Natural killer cell treated with Interleukin-12 subunit alpha and Interleukin-12 subunit beta and Interleukin-15 and Interleukin-18, amount 100 ng/mL, for 72 hours (primary cell): ENCODE measurements around the gene DIO3. TPM values are rescaled to one million over a fixed set of nuclear protein-coding genes. Genes with fewer than 3 reads are reported as not detected.

Experiments
- ATAC-seq, 2 donors: fragments of 150-1000 bp; cut with Tn5 transposase in 1 of 2; sonication (Bioruptor Pico), chemical (Tn5 transposase) in 1 of 2; 2 replicates each; pipeline ENCODE4 v1.10.0; 2021
- DNase-seq: peaks from one replicate; pipeline ENCODE4 v3.0.0; 2022; ENCODE audit warnings: low spot score
- H3K27ac Mint-ChIP-seq, 2 donors: 1 replicate in 1 of 2; 2 replicates in 1 of 2; pipeline ENCODE4 v1.8.0; 2022; ENCODE audit warnings: mixed read lengths in 2 of 2, mild to moderate bottlenecking in 1 of 2, moderate library complexity in 1 of 2
- H3K27me3 Mint-ChIP-seq, 2 donors: 1 replicate in 1 of 2; 2 replicates in 1 of 2; pipeline ENCODE4 v1.8.0; 2022; ENCODE audit warnings: mixed read lengths in 2 of 2
- H3K36me3 Mint-ChIP-seq: one replicate; pipeline ENCODE4 v1.8.0; 2022; ENCODE audit warnings: mixed read lengths
- H3K4me1 Mint-ChIP-seq, 2 donors: 1 replicate in 1 of 2; 2 replicates in 1 of 2; pipeline ENCODE4 v1.8.0; 2022; ENCODE audit warnings: low read depth in 2 of 2, mixed read lengths in 2 of 2, mild to moderate bottlenecking in 1 of 2
- H3K4me3 Mint-ChIP-seq: one replicate; pipeline ENCODE4 v1.8.0; 2022; ENCODE audit warnings: mixed read lengths
- H3K9me3 Mint-ChIP-seq: 2 replicates; pipeline ENCODE4 v1.8.0; 2022; ENCODE audit warnings: mixed read lengths
- total RNA-seq, 2 donors: library from RNA; stranded (reverse); gene quantifications; one replicate each; pipeline ENCODE4 v1.2.3, GENCODE V29; 2022

DIO3 gene
- total RNA-seq, 2 donors from 2014 or later: not detected

GRCh38 chr14:101604935-101605780, 43.9 kb downstream of the DIO3 start:
- Mint-ChIP-seq H3K9me3 (no peaks in the 10 kb centered on the region), H3K4me3 (no peak overlapping the region), H3K4me1 (peaks cover 4 to 6% of the 10 kb centered on the region in 2 donors), H3K27ac (no peak overlapping the region), H3K27me3 (peaks cover 32 to 45% of the 10 kb centered on the region in 2 donors), H3K36me3 (no peaks in the 10 kb centered on the region)
- DNase-seq (no peak), ATAC-seq (peak in 1 of 2 donors; percentile 33)

GRCh38 chr14:101605836-101606235, 44.5 kb downstream of the DIO3 start:
- Mint-ChIP-seq H3K4me1 (peaks cover 4 to 6% of the 10 kb centered on the region in 2 donors), H3K27me3 (peaks cover 33 to 51% of the 10 kb centered on the region in 2 donors), H3K27ac (no peak overlapping the region), H3K9me3 (no peaks in the 10 kb centered on the region), H3K36me3 (no peaks in the 10 kb centered on the region), H3K4me3 (no peak overlapping the region)
- DNase-seq (no peak), ATAC-seq (no peak)

Other genes with a start within 250 kb of the DIO3 start
- gene PPP2R5C, start 200.2 kb downstream of the DIO3 start, total RNA-seq: 100 to 1,000 TPM; 149 to 210 TPM